GM12801 (cell line): ENCODE results near the gene CSPG5.

Experiments
- CTCF ChIP-seq: IDR thresholded peaks from one replicate; pipeline ENCODE4 v1.5.1; 2011; ENCODE audit warnings: control low read depth; ENCODE audit not compliant: insufficient read length; ENCODE audit errors: extremely low read depth

The CSPG5 gene

DNA sequence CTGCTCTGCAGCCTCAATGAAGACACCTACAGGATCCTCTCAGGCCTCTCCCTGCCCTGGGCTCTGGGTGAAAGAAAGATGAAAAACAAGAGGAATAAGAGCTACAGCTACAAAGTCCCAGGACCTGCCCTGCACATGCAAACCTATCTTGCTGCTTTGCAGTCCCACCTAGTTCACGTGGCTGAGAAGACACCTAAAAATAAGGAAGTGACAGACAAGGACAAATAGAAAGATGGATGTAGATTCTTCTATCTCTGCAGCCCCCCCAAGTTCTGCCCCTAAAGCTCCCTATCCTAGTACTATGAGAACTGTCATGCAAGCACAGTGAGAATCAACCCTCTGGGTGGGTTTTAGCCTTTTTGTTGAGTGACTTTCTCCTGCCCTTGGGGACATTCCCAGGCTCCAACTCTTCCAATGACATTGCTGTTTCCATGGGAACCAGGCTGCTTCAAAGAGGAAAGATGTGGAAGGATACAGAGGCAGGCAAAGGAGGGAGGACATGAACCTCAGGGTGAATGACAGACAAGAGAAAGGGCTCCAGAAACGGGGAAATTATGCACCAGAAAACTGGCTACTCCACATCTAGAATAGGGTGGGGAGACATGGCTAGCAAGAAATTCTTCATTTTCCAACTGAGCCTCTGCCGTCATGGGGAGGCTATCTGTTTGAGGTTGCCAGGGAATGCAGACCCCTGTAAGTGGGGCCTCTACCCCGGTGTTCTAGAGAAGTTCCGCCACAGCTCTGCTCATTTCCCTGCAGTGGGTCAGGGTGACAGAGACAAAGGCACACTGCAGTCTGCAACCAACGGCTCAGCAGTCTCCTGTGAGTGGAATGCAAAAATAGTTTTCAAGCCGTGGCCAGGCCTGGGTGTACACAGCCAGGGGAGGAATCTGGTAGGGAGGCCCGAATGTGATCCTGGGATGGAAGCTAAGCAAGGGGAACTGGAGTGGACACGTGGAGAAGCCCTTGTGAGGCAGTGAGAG lies 5.2 kb downstream of the CSPG5 start:
- no peak for TF ChIP-seq CTCF

DNA sequence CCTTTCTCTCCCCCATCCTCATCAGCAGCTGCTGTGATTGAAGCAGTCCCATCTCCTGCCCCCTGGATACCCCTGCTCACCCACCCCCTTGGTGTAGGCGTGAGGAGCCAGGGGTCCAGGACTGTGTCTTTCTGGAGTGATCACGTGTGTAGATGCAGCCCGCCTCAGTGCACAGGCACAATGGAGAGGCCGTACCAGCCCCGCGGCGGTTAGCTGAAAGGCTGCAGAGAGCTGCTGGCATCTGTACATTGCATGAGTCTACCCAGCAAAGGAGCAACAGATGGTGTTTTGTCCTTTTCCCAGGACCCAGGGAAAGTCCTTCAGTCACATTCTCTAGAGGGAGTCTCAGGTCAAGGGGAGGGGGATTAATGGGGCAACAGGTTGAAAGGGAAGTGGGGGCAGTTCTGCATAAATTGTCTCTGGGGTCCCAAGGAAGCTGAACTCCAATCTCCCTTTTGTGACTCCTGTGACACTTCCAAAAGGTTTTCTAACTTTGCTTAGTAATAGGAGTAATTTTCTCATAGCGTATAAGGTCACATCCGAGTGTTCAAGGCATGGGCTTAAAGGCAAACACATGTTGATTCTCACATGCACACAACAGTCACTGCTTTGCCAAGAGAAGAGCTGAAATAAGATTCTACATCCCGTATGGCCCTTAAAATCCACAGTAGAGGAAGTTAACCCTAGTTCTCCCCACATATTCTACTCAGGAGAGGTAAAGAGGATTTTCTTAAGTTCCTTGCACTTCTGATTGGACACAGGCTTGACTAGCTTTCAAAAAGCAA lies 7.1 kb downstream of the CSPG5 start:
- TF ChIP-seq CTCF = no peak

DNA sequence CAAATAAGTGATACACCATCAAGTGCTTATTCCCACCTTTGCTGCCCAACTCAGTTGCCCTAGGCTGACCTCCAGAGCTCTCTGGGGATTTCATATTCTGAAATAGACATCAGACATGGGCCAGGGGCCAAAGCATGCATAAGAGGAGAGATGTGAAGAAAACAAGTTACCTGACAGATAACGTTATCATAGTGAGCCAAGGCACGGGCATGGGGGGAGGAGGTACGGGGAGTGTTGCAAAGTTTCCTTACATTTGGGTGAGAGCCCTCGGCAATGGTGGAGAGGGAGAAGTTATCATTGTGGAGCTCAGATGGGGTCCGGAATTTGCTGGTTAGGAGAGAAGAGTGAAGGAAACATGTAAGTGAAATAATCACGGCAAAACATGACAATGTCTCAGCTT lies 9.8 kb downstream of the CSPG5 start:
- no peak for TF ChIP-seq CTCF

- no peak for TF ChIP-seq CTCF
Measured at GRCh38 chr3:47567149-47567548, 11.5 kb downstream of the CSPG5 start.

DNA sequence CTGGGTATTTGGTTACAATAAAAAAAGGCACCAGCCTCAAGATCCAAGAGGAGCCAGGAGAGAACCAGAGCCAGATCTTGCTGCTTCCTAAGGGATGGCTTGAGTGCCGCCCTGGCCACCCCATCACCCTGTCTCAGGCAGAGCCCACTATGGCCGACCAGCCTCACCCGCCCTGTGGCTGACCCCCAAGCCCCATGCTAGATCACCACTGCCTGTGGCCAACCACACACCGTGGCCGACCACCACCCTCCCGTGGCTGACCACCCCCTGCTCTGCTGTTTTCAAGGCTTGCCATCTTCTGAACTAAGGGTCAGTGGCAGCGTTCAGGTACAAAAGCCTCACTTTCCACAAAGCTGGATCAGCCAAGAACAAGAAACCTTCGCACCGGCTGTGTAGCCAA lies 12.0 kb downstream of the CSPG5 start:
- TF ChIP-seq CTCF = no peak

GRCh38 chr3:47565734-47566550 lies 12.7 kb downstream of the CSPG5 start:
- no peak for TF ChIP-seq CTCF

- TF ChIP-seq CTCF = no peak
Measured at GRCh38 chr3:47556351-47556750, 22.3 kb downstream of the CSPG5 start.
